ENCODE results near the gene PLIN1. TPM values are rescaled to one million over a fixed set of nuclear protein-coding genes. Genes with fewer than 3 reads are reported as not detected.

The PLIN1 gene
- total RNA-seq, 6 experiments from 2014 or later = 2.5 to 28.8 (median 18.6) TPM

DNA sequence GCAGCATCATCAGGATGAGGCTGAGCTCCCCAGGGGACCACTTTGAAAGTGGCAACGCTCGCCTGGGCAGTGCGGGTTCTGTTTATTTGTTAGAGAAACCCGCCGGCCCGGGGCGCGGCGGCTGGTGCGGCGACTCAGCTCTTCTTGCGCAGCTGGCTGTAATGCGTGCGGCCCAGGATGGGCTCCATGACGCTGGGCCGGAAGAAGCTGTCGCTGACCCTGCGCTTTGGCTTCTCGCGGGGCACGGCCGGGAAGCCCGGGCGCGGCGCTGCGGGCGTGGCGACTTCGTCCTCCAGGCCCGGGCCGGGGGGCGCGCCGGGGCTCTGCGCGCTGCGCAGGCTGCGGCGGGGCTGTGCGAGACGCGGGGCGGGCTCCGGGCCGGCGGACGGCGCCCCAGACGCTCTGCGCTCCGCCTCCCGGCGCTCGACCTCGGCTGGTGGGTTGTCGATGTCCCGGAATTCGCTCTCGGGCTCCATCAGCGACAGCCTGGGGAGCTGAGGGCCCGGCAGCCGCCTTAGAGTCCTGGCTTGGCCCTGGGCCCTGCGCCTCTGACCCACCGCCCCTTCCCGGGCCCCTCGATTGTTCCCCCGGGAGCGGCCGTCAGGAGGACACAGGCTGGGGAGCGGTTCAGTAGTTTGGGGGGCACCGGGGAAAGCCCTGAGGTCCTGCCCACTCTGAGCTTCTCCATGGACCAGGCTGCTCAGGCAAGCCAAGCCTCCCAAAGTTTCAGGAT is 13.6 kb downstream of the PLIN1 start:
- 0% methylated on average over 2 of the region's 72 CpGs for WGBS (ENCODE audit: insufficient coverage, low coverage, low lambda C conversion rate, missing lambda C conversion rate)

DNA sequence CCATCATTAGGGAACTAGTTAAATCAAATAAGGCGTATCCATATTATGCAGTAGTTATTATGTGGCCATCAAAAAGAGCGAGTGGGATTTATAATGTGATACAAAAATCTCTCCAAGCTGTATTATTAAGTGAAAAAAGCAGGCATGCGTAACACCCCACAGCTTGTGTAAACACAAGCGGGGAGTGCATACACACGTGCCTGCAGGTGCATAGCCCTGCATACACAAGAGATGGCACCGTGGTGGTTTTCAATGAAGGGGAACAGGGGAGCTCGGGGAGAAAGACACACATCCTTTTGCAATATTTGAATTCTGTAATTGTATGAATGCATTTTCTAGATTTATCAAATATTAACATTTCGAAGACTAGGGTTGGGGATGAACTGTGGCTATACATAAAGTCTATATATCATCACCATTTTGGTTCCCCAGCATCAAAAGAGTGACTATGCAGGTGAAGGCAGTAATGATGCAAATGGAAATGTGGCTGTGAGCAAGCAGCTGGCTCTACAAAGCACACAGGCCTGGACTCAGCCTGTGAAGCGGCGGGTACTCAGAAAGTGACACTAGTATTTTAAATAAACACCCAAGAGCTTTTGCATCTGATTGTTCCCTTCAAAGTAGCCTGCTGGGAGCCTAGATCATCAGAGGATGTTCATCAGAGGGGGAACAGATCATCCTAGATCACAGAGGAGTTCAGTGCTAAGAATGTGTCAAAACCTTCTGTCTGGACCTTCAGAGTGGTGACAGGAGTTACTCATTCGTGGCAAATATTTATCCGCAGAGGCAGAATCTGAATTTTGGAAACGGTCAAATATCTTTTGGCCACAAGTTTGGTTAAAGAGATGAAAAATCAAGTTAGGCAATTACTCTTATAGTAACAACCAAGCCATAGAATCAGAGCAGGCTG is 14.5 kb downstream of the PLIN1 start:
- Histone ChIP-seq H3K9me3 (no peaks in the 10 kb centered on the region), H3K27me3 (no peaks in the 10 kb centered on the region), H3K27ac (peak overlapping the region in 2 of 3 donors; percentile 29 to 40), H3K4me3 (peak overlapping the region in 1 of 3 donors; percentile 3), H3K36me3 (no peaks in the 10 kb centered on the region), H3K4me1 (no peaks in the 10 kb centered on the region)
- DNase-seq = no peak
- no peak for TF ChIP-seq POLR2A (IDR thresholded peaks at IDR 0.05)
- TF ChIP-seq, protein P1, sequence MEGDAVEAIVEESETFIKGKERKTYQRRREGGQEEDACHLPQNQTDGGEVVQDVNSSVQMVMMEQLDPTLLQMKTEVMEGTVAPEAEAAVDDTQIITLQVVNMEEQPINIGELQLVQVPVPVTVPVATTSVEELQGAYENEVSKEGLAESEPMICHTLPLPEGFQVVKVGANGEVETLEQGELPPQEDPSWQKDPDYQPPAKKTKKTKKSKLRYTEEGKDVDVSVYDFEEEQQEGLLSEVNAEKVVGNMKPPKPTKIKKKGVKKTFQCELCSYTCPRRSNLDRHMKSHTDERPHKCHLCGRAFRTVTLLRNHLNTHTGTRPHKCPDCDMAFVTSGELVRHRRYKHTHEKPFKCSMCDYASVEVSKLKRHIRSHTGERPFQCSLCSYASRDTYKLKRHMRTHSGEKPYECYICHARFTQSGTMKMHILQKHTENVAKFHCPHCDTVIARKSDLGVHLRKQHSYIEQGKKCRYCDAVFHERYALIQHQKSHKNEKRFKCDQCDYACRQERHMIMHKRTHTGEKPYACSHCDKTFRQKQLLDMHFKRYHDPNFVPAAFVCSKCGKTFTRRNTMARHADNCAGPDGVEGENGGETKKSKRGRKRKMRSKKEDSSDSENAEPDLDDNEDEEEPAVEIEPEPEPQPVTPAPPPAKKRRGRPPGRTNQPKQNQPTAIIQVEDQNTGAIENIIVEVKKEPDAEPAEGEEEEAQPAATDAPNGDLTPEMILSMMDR (IDR thresholded peaks at IDR 0.05) = no peak
- intact Hi-C loops (cut with DNase I) = no loop called here
- 84% methylated on average over 9 of the region's 13 CpGs for WGBS (ENCODE audit: insufficient coverage, low coverage, low lambda C conversion rate, missing lambda C conversion rate)
- ATAC-seq = no peak

More for the DNA sequence above, 13.6 kb downstream of the PLIN1 start:
- TF ChIP-seq, protein P1 (IDR thresholded peaks at IDR 0.05) = no peak
- TF ChIP-seq POLR2A (IDR thresholded peaks at IDR 0.05) = peak; percentile 37
- ATAC-seq = peak; percentile 55 to 78 (median 57)
- H3K4me3 ChIP-seq = peak overlapping the region in 2 of 3 donors; percentile 3 to 24
- no peaks in the 10 kb centered on the region for H3K36me3 ChIP-seq
- no peaks in the 10 kb centered on the region for H3K9me3 ChIP-seq
- H3K27ac ChIP-seq = peak overlapping the region; percentile 36 to 54 (median 40)
- peak in 1 of 3 donors; percentile 55 for DNase-seq
- no peaks in the 10 kb centered on the region for H3K4me1 ChIP-seq
- no peaks in the 10 kb centered on the region for H3K27me3 ChIP-seq
- intact Hi-C loops (cut with DNase I) = no loop called here

DNA sequence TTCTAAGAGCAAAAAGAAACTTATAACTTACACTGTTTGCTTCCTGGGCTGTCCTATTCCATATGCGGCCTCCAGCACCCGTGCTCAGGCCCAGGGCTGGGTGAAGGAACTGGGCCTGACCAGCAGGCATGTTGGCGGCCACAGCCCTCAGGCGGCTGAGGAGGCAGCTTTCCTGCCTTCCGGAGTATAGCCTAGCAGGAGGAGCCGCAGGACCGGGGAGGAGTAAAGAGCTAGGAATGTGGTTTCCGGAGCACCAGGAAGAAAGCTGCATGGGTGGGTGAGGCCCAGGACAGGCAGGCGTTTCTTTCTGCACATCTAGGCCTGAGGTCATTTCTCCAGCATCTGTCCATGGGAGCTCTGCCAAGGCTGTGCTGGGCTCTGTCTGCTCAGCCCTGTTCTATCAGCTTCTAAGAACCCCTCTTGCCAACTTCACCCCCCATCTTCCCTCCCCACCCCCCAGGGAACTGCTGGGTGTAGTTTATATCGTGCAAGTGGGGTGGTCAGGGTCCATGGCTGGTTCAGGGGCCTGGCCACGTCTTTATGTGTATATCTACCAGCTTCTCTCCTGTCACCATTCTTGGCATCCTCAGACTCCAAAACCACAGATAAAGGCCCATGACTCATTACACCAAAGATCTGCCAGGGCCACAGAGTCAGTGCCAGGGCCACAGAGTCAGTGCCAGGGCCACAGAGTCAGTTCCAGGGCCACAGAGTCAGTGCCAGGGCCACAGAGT is 16.1 kb downstream of the PLIN1 start:
- H3K4me3 ChIP-seq = no peak overlapping the region
- ATAC-seq (peak; percentile 49 to 71 (median 62)), DNase-seq (peak in 2 of 3 donors; percentile 36 to 54)
- H3K27ac ChIP-seq = peak overlapping the region in 1 of 3 donors; percentile 1
- no peaks in the 10 kb centered on the region for H3K27me3 ChIP-seq
- H3K36me3 ChIP-seq = no peaks in the 10 kb centered on the region
- H3K9me3 ChIP-seq = no peaks in the 10 kb centered on the region
- H3K4me1 ChIP-seq = no peaks in the 10 kb centered on the region
- TF ChIP-seq, protein P1 (IDR thresholded peaks at IDR 0.05) = no peak
- TF ChIP-seq POLR2A (IDR thresholded peaks at IDR 0.05) = no peak
- intact Hi-C loops (cut with DNase I) = no loop called here
- WGBS (ENCODE audit: insufficient coverage, low coverage, low lambda C conversion rate, missing lambda C conversion rate) = 78% methylated on average over 8 of the region's 11 CpGs

DNA sequence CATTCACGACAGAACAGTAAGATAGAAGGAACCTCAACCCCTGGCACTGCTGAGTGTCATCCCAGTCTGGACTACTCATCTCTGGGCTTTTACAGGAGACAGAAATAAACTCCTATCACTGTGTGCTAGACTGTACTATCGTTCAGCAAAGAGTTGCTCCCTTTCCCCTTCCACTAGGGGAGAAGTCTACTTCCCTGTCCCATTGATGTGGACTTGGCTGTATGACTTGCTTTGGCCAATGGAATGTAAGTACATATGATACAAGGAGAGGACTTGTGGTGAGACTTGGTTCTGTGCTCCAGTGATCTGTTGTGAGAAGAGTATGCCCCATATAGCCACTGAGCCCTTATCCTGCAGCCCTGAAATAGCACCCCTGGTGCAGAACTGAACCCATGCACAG is 18.6 kb downstream of the PLIN1 start:
- no peaks in the 10 kb centered on the region for H3K9me3 ChIP-seq
- DNase-seq (no peak), ATAC-seq (no peak)
- TF ChIP-seq POLR2A (IDR thresholded peaks at IDR 0.05) = no peak
- TF ChIP-seq, protein P1 (IDR thresholded peaks at IDR 0.05) = no peak
- no peaks in the 10 kb centered on the region for H3K36me3 ChIP-seq
- H3K27ac ChIP-seq = no peak overlapping the region
- no peak overlapping the region for H3K4me3 ChIP-seq
- 74% methylated on average over 2 of the region's 2 CpGs for WGBS (ENCODE audit: insufficient coverage, low coverage, low lambda C conversion rate, missing lambda C conversion rate)
- intact Hi-C loops (cut with DNase I) = no loop called here
- no peaks in the 10 kb centered on the region for H3K4me1 ChIP-seq
- H3K27me3 ChIP-seq = no peaks in the 10 kb centered on the region
